ENCODE measurements around the gene ZNF493.

Gene ZNF493

GRCh38 chr19:21463449-21464105 is 66.6 kb downstream of the ZNF493 start:
- no peak for DNase-seq

GRCh38 chr19:21466627-21467026 is 69.7 kb downstream of the ZNF493 start:
- no peak for DNase-seq

GRCh38 chr19:21468791-21469190 is 71.9 kb downstream of the ZNF493 start:
- no peak for DNase-seq

DNA sequence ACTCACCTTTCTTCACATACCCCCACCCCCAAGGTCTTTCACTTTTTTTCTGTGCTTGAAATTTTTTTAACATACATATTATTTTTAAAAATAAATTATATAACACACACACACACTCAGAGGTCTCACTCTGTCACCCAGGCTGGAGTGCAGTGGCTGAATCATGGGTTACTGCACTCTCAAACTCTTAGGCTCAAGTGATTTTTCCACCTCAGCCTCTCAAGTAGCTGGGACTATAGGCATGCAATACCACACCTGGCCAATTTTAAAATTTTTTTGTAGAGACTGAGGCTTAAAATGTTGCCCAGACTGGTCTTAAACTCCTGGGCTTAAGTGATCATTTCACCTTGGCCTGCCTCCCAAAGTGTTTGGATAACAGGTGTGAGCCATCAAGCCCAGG is 75.6 kb downstream of the ZNF493 start:
- DNase-seq = no peak

- DNase-seq = no peak
Measured at GRCh38 chr19:21474671-21475181, 77.8 kb downstream of the ZNF493 start.

Data from SHP77 treated with DMSO at 0.1 percent for 48 hours (cell line).